ENCODE data around the gene VAT1L. TPM values are rescaled to one million over a fixed set of nuclear protein-coding genes. Genes with fewer than 3 reads are reported as not detected.

Gene VAT1L
- total RNA-seq, 1 experiment from 2014 or later, result not detected

DNA sequence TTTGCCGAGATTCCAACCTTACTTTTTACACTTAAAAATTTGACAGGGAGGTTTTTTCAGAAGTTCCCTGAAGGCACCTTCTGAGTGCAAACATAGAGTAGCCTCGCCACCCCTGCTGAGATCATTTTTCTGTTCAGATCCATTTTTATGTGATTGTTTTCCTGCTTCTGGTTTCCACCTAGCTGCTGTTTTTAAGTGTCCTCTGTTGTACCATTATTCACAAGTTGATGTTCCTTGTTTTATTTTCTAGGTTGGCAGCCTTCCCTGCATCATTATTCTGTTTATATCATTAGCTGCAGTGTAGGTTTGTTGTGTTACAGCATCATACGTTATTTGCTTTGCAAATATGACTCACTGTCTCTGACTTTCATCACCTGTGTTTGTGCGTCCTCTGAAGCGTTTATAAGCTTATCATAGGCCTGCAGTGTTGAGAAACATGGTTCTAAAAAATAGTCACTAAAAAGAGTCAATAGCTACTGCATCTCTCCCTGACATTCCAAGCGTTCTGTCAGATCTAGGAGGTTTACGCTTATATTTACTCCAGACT, 117.1 kb downstream of the VAT1L start:
- Histone ChIP-seq H3K4me3 (no peak overlapping the region), H3K9me3 (no peaks in the 10 kb centered on the region), H3K27me3 (no peaks in the 10 kb centered on the region), H3K36me3 (no peaks in the 10 kb centered on the region)
- DNase-seq, result no peak

GRCh38 chr16:77910021-77910420, 121.7 kb downstream of the VAT1L start:
- Histone ChIP-seq H3K27me3 (no peaks in the 10 kb centered on the region), H3K9me3 (no peaks in the 10 kb centered on the region), H3K4me3 (no peak overlapping the region), H3K36me3 (no peaks in the 10 kb centered on the region)
- no peak for DNase-seq

- no peak overlapping the region for H3K4me3 ChIP-seq
- H3K9me3 ChIP-seq, result no peaks in the 10 kb centered on the region
- DNase-seq, result no peak
Observed at GRCh38 chr16:77912617-77913016, 124.3 kb downstream of the VAT1L start.

GRCh38 chr16:77913738-77914253, 125.4 kb downstream of the VAT1L start:
- Histone ChIP-seq H3K4me3 (no peak overlapping the region), H3K27me3 (no peaks in the 10 kb centered on the region), H3K36me3 (no peaks in the 10 kb centered on the region), H3K9me3 (no peaks in the 10 kb centered on the region)
- no peak for DNase-seq

More at GRCh38 chr16:77912617-77913016, 124.3 kb downstream of the VAT1L start:
- H3K27me3 ChIP-seq, result no peaks in the 10 kb centered on the region
- H3K36me3 ChIP-seq, result no peaks in the 10 kb centered on the region

DNA sequence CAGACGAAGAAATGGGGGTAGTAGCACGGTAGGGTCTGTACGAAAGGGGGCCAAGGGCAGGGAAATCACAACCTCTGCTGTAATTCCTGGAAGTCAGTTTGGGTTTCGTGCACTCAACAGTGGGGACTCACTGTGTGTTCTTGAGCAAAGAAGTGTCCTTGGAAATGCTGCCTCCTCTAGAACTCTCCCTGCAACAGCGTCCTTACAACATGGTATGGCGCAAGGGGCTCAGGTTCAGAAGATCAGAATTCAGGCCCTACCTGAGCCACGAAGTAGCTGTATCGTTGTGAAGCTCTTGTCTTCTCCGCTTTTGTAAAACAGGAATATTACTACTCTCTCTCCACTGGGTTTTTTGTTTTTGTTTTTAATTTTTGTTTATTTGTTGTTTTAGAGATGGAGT, 127.7 kb downstream of the VAT1L start:
- no peak for DNase-seq
- H3K9me3 ChIP-seq, result no peaks in the 10 kb centered on the region
- no peaks in the 10 kb centered on the region for H3K36me3 ChIP-seq
- H3K4me3 ChIP-seq, result no peak overlapping the region
- no peaks in the 10 kb centered on the region for H3K27me3 ChIP-seq

DNA sequence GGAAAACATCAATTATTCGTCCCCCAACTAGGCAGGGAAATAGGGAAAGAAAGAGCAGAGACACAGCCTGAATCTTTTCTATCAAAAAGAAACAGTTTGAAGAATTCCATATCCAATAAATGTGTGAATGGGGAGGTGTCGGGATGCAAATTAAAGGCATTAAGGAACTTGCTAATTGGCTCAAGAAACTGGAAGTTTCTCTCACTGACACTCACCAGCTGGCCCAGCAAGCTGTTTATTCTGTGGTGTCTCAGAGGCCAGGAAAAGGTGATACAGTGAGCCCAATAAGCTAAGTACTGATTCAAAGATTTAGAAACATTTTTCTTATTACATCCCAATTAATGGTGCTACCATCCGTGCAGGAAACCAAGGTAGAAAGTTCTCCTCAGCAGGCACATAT, 129.6 kb downstream of the VAT1L start:
- DNase-seq, result no peak
- H3K4me3 ChIP-seq, result no peak overlapping the region
- H3K27me3 ChIP-seq, result no peaks in the 10 kb centered on the region
- H3K9me3 ChIP-seq, result no peaks in the 10 kb centered on the region
- H3K36me3 ChIP-seq, result no peaks in the 10 kb centered on the region

- Histone ChIP-seq H3K9me3 (no peaks in the 10 kb centered on the region), H3K36me3 (no peaks in the 10 kb centered on the region), H3K4me3 (no peak overlapping the region), H3K27me3 (no peaks in the 10 kb centered on the region)
- DNase-seq, result no peak
Observed at GRCh38 chr16:77918809-77919707, 130.7 kb downstream of the VAT1L start.

DNA sequence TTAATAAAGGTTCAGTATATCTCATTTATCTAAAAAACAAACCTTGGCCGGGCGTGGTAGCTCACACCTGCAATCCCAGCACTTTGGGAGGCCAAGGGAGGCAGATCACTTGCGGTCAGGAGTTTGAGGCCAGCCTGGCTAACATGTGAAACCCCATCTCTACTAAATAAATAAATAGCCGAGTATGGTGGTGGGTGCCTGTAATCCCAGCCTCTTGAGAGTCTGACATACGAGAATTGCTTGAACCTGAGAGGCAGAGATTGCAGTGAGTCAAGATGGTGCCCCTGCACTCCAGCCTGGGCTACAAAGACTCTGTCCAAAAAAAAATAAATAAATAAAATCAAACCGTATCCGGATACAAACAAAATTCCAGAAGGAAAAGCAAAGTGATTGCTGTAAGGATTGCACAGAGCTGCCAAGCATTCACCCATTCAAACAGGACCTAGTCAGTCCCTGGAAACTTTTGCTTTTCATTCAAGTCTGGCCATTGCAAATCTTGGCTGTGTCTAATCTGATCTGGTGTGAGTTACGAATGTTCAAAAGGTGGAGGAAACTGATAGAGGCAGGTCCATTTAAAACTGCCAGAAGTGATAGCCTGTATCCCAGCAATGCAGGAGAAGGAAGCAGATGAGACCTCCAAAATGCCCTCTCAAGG, 131.5 kb downstream of the VAT1L start:
- no peaks in the 10 kb centered on the region for H3K36me3 ChIP-seq

DNA sequence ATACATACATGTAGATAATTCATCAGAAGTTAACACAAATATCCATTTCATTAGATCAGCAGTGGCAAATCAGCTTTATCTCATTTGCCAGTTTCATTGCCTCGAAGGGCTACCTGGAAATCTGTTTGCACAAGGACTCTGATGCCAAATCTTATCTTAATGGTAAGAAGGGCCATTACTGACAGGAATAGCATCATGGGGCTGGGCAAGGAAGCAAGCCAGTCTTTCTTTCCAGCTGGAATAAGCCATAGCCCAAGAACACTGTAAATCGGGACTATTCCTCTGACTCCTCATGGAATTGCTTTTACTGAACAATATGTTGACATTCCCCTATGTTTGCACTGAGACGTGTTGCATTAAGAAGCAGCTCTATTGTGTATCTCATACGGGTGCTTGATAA, 132.6 kb downstream of the VAT1L start:
- H3K36me3 ChIP-seq, result no peaks in the 10 kb centered on the region
- no peak for DNase-seq
- H3K4me3 ChIP-seq, result no peak overlapping the region
- H3K27me3 ChIP-seq, result no peaks in the 10 kb centered on the region
- H3K9me3 ChIP-seq, result no peaks in the 10 kb centered on the region

More for the DNA sequence above, 131.5 kb downstream of the VAT1L start:
- H3K4me3 ChIP-seq, result no peak overlapping the region
- no peaks in the 10 kb centered on the region for H3K27me3 ChIP-seq
- DNase-seq, result no peak
- no peaks in the 10 kb centered on the region for H3K9me3 ChIP-seq

DNA sequence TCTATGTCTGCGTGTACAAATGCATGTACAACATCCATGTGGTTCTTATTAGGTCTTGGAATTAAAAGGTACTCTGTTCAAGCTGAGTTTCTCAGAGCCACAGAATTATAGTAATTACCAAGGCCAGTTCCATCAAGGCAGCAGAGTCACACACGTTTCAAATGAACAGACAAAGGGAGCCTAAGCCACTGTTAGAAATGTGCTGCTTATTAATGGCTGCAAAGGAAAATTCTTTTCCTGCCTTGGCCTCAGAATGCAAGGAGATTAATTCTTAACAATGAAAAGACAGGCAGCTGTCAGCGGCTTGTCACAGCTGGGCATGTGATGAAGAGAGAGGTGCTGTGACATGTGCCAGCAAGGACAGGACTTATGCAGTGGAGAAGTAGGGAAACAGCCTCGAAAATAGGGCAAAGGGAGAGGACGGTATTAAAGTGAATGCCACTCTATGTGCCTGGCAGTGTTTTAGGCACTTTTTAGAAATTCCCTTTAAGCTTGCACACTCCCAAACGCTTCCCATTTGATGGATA, 133.9 kb downstream of the VAT1L start:
- no peaks in the 10 kb centered on the region for H3K9me3 ChIP-seq
- H3K27me3 ChIP-seq, result no peaks in the 10 kb centered on the region
- no peak for DNase-seq
- H3K36me3 ChIP-seq, result no peaks in the 10 kb centered on the region
- H3K4me3 ChIP-seq, result no peak overlapping the region

- no peak for DNase-seq
- Histone ChIP-seq H3K9me3 (no peaks in the 10 kb centered on the region), H3K4me3 (no peak overlapping the region), H3K36me3 (no peaks in the 10 kb centered on the region), H3K27me3 (no peaks in the 10 kb centered on the region)
Observed at GRCh38 chr16:77925531-77925930, 137.2 kb downstream of the VAT1L start.

- H3K4me3 ChIP-seq, result no peak overlapping the region
- no peaks in the 10 kb centered on the region for H3K27me3 ChIP-seq
- no peaks in the 10 kb centered on the region for H3K36me3 ChIP-seq
- H3K9me3 ChIP-seq, result no peaks in the 10 kb centered on the region
- no peak for DNase-seq
Observed at GRCh38 chr16:77928096-77928495, 139.7 kb downstream of the VAT1L start.

GRCh38 chr16:77929004-77929403, 140.6 kb downstream of the VAT1L start:
- no peaks in the 10 kb centered on the region for H3K9me3 ChIP-seq
- H3K4me3 ChIP-seq, result no peak overlapping the region
- H3K36me3 ChIP-seq, result no peaks in the 10 kb centered on the region
- no peak for DNase-seq
- no peaks in the 10 kb centered on the region for H3K27me3 ChIP-seq

DNA sequence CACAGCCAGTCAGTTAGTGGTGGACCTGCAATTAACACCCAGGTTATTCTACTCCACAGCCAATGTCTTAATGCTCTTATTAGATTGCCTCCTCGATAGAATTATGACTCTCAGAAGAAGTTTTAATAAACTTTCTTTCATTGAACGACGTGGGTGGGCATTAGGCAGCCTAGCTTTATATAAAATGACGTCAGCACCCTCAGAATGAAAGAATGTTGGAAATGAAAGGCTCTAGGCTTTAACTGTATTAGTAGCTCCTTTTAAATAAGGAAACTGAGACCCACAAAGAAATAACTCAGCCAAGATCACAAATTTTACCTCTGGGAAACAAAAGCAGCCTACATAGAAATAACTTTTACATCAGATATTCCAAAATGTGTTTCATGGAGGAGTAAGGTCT, 142.7 kb downstream of the VAT1L start:
- Histone ChIP-seq H3K27me3 (no peaks in the 10 kb centered on the region), H3K4me3 (no peak overlapping the region), H3K36me3 (no peaks in the 10 kb centered on the region), H3K9me3 (no peaks in the 10 kb centered on the region)
- DNase-seq, result no peak

DNA sequence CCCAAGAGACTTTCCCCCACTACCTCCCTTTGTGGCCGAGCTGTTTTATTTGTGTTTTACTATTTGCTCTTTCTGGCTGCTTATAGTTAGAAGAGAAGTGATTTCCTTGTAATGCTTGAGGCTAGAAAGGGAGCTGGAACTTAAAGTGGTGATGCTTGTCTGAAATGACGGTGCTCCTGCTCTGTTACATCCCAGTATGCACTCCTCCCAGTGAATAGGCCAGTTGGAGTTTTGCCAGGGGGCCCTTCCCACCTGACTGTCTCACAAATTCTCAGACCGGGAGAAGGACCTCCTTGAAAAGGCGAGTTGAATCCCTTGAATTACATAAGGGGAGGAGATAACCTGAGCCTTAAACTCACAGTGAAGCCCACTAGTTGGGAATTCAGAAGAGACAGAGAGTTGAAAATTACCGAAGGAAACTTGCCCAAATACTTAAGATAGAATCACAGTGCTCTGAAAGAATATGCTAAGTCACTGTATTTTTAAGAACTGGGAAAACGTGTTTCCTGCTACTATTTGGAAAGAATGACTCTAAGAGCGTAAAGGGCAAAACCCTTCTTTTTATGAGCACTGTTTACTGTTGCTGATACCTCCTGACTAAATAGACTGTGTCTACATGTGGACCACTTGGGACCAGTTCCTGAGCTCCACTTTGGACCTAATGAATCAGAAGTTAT, 149.2 kb downstream of the VAT1L start:
- no peaks in the 10 kb centered on the region for H3K36me3 ChIP-seq
- DNase-seq, result no peak
- no peak overlapping the region for H3K4me3 ChIP-seq
- H3K27me3 ChIP-seq, result no peaks in the 10 kb centered on the region
- H3K9me3 ChIP-seq, result no peaks in the 10 kb centered on the region

DNA sequence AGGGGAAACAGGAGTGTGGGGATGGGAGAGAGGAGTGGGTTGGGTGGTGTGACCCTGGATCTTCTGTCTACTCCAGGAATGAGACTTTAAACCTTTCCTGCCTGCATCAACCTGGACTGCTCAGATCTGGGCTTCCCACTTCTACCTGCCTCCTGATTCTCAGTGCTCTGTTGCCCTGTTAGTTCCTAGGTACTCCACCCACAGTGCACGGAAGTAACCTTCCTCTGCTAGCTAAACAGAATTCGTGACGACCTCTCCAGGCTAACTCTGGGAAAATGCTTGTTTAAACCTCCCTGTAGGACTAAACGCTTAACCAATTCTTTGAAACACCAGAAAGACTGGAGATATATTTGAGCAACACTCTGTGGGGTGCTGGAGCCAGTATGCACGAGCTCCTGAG, 150.5 kb downstream of the VAT1L start:
- Histone ChIP-seq H3K27me3 (no peaks in the 10 kb centered on the region), H3K4me3 (no peak overlapping the region), H3K36me3 (no peaks in the 10 kb centered on the region), H3K9me3 (no peaks in the 10 kb centered on the region)
- no peak for DNase-seq

GRCh38 chr16:77939968-77940367, 151.6 kb downstream of the VAT1L start:
- H3K9me3 ChIP-seq, result no peaks in the 10 kb centered on the region
- H3K36me3 ChIP-seq, result no peaks in the 10 kb centered on the region
- H3K4me3 ChIP-seq, result no peak overlapping the region
- DNase-seq, result no peak
- no peaks in the 10 kb centered on the region for H3K27me3 ChIP-seq

Measured in MG63 (cell line).